Pons (tissue), 1 donor: ENCODE data around the gene C19orf38.
"Not testable (repeated sequence)": the region's sequence is repeated elsewhere in the genome, so short reads cannot be mapped to it uniquely, and the experiment has no call there.

Experiments used
- DNase-seq: peaks from one replicate; pipeline ENCODE4 v3.0.0-alpha.2; 2016; ENCODE audit warnings: low spot score

The C19orf38 gene

DNA sequence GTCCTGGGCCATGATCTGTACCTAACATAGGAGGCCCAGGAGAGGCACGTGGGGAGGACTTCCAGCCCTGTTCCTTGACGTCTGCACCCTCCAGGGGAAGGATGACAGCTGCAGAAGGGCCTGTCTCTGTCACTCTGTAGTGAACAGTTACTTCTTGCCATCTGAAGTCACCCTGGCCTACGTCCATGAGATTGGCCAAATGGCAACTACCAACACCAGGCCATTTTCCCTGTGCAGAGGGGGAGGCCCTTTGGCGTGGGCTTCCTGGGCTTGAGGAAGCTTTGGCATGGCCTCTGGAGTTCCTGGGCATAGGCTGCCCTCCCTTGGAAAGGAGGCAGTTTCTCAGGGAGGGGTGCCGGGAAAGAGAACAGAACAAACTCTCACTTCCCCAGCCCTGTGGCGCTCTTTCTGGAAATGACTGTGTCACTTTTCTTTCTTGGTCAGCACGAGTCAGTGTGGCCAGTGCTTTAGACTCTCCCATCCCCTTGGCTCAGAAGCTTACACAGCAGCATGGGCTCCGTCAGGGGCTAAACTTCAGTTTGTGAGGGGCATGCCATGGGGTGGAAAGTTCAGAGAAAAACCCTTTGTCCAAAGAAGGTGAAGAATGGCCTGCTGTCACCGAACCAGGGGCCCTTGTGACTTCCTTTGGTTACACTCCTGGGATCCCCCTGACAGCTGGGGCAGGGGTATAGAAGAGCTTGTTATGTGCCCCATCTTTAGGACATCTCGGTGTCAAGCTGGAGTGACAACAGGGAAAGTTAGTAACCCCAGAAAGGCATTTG, 28.4 kb downstream of the C19orf38 start:
- no peak for DNase-seq

DNA sequence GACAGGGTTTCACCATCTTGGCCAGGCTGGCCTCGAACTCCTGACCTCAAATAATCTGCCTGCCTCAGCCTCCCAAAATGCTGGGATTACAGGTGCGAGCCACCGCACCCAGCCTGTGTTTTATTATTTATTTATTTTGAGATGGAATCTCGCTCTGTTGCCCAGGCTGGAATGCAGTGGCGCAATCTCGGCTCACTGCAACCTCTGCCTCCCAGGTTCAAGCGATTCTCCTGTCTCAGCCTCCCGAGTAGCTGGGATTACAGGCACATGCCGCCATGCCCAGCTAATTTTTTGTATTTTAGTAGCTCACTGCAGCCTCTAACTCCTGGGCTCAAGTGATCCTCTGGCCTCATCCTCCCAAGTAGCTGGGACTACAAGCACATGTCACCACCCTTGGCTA, 29.4 kb downstream of the C19orf38 start:
- not testable (repeated sequence) for DNase-seq

DNA sequence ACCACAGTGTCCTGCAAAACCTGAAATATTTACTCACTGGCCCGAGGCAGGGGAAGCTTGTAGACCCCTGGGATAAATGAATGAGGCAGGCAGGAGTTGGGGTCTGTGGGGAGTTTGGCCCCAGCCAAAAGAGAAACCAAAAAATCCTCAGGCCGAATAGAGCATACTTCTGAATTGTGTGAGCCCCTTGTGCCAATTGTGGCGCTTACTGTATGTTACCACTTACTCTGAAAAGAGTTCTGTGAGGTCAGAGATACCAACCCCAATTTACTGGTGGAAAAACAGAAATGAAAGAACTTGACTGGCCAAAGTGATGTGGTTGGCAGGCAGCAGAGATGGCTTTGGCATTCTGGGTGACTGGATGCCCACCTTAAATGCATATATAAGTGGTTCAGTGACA, 30.0 kb downstream of the C19orf38 start:
- no peak for DNase-seq

DNA sequence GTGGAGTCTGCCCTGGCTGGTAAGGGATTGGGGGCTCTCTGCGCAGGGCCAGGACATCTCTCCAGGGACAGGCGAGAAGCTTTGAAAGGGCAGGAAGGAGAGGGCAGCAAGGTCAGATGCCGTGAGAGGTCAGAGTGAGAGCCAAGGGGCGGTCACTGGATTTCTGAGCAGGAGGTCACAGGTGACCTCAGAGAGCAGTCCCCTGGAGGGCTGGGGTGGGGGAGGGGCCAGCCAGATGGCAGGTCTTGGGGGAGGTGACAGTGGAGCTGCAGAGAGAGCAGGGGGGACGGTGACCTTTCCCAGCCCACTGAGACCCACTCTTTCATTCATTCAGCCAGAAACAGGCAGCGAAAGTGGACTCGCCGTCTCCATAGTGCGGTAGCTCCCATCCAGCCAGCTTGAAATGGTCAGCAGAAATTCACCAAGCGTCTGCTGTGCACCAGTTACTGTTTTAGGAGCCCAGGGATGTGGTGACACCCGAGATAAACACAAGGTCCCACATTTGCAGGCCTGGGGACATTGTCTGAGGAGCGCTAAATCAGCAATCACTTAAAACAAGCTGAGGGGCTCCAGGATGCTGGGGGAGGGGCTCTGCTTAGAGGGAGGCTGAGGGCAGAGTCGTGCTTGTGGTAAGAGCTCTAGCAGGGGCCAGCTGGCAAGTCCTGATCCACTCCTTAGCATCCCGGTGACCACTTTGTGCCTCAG, 33.3 kb downstream of the C19orf38 start:
- no peak for DNase-seq

DNA sequence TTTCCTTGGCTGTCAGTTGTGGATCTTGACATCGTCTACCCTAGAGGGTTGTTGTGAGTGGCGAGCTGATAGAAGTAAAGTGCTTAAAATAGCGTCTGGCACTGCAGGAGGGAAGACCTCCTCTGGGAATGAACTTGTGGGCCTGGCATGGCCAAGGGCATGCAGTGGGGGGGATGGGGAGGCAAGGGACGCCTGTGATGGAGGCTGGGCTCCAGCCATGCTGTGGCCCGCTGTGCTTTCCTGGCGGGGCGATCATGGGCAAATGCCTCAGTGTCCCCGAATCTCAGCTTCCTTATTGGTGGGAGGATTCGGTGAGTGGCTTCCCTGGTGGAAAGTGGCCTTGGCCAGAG, 33.9 kb downstream of the C19orf38 start:
- DNase-seq: no peak

DNA sequence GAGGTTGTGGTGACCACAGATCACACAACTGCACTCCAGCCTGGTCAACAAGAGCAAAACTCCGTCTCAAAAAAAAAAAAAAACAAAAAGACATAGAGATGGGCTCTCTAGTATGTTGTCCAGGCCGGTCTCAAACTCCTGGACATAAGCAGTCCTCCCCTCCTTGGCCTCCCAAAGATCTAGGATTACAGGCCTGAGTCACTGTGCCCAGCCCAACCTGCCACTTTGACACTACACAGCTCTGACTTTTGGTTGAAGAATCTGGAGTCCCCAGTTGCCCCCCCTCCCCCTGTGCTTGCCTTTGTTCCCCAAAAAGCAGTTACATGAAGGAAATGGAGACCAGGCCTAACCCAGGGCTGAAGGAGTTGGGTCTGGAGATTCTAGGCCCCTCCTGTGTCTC, 36.1 kb downstream of the C19orf38 start:
- DNase-seq: no peak

DNA sequence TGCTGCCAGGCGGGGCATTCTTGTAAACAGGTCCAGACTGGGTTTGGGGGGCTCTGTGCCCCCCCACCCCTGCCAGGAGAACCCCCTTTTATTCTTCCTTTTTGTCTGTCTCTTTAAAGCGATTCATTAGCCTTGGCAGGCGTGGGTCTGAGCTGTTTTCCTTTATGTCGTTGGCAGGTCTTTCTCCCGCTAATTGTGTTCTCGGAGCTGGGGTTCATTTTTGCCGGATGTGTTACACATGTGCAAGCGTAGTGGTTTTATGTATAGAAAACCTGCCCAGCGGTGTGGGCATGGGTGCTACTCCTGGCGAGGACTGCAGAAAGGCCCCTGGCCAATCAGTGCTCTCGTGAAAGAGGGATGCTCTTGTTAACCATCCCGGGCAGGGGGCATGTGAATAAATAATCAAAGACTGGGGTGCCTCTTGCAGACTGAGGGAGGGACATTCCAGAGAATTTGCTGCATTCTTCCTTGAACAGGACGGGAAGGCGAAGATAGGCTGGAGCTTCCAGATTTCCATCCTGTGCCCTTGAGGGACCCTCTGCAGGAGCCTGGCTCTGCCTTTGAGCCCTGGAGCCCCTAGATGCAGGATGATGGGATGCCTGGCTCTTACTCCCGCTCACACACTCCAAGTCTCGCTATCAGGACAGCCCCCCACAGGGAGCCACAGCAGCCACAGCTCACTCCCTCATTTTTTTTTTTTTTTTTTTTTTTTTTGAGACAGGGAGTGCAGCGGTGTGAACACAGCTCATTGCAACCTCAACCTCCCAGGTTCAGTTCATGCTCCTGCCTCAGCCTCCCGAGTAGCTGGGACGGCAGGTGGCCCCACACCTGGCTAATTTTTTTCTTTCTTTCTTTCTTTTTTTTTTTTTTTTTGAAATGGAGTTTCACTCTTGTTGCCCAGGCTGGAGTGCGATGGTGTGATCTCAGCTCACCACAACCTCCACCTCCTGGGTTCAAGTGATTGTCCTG, 37.3 kb downstream of the C19orf38 start:
- no peak for DNase-seq

DNA sequence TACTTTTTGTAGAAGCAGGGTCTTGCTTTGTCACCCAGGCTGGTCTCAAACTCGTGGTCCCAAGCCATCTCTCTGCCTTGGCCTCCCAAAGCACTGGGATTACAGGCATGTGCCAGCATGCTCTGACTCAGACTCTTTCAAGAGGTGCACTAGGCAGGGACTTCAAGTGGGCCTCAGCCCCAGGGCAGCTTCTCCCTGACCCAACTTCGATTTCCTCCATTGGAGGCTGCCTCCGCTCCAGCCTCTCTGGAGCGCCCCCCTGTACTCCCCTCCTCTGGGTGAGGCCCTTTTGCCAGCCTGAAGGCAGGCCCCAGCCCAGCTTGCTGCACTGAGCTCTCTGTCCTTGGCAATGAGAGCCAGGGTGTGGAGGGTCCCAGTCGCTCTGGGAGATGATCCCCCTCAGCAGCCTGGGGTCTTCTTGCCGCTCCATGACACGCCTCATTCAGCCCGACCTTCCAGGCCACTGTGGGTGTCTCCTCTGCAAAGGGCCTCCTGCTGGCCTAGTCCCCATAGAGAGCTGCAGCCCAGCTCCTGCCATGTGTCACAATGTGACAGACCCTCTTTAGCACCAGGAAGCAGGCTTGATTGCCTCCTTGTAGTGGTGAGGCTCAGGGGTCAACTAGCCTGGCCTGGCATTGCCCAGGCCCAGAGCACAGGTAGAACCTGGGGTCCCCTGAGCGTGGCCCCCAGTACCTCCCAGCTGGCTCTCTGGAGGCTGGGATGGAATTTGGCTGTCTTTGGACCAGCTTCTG, 39.6 kb downstream of the C19orf38 start:
- DNase-seq: no peak

DNA sequence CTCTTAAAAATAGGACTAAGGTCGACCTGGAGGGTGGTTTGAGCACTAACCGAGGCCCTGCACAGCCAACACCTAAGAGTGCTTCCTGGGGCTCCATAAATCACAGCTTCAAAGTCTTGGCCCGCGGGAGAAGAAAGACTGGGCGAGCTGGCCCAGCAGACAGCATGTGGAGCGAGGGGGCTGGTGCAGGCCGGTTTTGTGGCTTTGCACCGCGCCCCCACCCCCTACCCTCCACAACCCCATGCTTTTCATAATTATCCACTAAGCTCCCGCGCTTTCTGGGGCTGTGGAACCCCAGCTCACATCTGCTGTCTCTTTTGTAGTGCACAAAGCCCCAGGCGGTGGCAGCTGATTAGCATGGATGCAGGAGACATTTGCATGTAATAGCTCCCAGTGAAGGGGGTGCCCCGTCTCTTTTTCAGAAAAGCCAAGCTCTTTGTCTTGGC, 40.2 kb downstream of the C19orf38 start:
- DNase-seq: no peak

DNA sequence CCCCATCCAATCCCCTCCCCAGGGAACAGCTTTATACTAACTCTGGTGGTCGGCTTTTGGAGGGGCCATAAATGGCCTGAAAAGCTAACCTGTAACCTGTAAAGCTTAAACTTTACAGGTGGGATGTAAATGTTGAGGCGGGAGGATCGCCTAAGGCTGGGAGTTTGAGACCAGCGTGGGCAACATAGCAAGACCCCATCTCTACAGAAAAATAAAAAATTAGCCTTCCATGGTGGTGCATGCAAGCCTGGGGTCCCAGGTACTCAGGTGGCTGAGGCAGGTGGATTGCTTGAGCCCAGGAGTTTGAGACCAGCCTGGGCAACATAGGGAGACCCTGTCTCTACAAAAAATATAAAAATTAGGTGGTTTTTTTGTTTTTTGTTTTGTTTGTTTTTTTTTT, 41.7 kb downstream of the C19orf38 start:
- no peak for DNase-seq

DNA sequence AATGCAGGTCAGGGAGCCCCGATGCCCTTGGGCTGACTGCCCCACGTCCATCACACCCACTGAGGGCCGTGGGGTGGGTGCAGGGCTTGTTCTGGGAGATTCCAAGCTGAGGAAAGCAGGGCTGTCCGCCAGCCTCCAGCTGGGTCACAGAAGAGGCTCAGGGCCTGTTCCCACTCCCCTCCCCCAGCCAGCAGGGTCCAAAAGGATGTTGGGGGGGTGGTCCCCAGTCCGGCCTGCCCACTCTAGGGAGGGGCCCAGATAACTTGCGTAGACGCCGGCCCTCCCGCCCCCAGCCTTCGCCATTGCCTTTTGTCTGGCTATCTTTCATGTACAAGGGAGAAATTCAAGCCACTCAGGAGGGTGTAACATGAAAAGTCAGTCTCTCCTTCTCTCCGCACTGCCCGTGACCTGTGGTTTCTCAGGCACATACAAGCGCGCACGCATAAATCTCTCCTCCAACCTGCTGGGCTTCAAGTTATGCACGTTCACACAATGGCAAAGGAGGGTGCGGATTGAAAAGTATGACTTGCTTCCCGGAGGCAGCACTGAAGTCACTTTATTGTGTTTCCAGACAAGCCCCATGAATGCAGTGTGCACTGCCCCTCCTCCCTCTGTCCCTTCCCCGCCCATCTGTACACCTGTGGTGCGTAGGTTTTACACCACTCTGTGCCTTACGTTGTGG, 43.3 kb downstream of the C19orf38 start:
- DNase-seq: no peak

DNA sequence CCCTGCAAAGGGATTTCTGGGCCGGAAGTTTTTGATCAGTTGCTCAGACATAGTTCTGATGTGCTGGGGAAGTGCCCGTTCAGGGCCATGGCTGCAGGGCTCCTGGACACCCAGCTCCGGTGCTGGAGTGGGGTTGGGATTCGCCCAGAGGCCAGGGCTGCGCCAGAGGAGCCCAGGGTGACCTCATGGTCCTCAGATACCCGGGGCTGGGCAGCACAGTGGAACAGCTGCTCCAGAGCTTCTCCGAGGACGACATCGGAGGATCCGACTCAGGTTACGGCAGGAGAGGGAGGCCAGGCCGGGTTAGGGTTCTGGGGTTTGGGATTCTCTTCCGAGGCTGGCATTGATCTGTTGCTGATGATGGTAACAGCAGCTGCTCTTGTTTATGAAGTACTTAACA, 44.0 kb downstream of the C19orf38 start:
- DNase-seq: no peak

DNA sequence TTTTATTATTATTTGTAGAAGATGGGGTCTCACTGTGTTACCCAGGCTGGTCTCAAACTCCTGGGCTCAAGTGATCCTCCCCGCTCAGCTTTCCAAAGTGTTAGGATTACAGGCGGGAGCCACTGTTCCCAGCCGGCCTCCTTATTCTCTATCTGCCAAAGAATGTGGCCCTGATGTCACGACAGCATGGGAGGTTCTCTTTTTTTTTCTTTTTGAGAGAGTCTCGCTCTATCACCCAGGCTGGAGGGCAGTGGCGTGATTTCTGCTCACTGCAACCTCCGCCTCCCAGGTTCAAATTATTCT, 46.6 kb downstream of the C19orf38 start:
- DNase-seq: no peak

DNA sequence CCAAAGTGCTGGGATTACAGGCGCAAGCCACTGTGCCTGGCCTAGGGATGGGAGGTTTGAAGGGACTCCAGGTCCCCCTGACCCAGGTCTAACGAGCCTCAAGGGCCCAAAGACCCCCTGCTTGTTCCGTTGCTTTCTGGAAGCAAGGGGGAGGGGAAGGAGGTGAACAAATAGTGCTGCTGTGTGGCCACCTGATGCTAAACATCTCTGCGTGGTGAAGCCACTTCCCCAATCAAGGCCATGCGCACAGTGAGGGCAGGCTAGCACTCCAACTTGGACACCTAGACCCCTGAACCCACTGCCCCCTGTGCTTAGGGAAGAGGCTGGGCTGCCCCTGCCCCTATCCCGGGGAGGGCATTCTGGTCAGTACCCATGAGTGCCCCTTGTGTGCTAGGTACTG, 47.1 kb downstream of the C19orf38 start:
- no peak for DNase-seq

DNA sequence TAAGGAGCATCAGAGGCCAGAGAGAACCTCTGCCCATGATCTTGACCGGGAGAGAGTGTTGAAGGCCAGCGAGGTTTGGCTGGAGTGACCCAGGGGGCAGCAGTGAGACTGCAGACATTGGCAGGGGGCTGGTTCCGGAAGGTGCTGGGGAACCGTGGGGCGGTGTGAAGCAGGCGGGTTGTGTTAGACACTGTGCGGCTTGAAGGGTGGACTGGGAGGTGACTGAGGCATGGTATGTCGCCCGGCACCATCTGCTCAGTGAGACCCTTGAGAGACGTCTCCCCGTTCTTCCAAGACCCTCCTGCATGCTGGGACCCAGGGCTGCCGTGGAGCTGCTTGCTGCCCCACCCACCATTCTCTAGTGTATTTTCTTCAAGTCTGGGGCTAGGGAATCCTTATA, 47.7 kb downstream of the C19orf38 start:
- DNase-seq: no peak

DNA sequence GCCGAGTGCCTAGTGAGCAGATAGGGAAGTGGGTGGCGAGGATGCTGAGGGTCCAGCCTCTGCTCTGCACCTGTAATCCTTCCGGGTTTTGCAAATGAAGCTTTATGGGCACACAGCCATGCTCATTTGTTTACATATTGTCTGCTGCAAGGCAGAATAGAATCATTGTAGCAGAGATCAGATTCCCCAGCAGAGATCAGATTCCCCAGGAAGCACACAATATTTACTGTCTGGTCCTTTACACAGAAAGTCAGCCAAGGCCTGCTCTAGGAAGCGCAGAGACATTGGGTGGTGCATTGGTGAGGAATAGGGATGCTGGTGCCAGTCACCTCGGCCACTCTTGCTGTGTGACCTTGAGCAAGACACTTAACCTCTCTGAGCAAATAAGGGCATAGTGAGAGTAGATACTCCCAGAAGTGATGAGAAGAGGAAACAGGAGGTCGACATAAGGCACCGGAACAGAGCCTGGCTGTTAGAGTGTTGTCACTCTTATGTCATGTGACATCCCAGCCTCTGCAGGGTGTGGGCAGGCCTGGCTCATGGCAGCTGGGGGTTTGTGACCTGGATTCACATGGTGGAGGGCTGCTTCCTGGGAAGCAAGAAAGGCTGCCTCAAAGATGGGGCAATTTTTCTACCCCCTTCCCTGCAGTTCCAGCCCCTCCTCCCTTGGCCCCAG, 48.8 kb downstream of the C19orf38 start:
- DNase-seq: no peak

DNA sequence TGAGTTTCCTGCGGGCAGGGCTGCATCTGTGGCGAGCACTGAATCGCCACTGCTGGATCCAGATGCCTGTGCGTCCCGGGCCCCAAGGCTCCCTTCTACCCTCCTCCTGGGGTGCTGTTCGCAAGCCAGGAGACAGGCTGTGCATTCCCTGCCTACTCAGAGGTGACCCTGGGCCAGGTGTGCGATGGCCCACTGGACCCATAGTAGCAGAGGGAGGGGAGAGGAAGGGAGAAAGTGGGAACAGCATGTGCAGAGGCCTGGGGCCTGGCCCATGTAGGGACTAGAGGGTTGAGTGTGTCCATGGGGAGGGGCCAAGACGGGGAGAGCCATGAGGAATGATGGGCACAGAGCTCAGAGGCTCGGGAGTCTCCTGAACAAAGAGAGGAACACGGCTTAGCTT, 50.4 kb downstream of the C19orf38 start:
- DNase-seq: no peak

DNA sequence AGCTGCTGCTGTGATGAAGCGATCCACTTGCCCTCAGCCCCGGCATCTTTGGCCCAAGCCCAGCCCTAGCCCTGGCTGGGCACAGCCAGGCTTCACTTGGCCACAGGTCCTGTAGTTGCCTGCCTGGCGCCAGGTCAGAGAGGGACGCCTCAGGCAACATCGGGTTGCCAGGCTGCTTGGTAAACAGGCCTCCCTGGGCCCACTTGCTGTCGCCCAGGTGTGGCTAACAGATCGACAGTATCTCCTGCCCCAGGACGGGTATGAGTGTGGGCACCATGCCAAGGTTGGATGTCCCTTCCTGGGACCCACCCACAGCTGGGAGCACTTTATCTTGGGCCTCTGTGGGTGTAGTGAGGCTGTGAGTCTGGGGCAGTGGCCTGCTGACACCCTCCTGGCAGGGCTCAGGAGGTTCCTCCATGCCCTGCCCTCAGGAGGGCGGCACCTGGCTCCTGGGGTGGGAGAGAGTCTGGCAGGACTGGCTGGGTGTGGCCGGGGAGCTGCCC, 51.0 kb downstream of the C19orf38 start:
- peak; percentile 19 for DNase-seq

DNA sequence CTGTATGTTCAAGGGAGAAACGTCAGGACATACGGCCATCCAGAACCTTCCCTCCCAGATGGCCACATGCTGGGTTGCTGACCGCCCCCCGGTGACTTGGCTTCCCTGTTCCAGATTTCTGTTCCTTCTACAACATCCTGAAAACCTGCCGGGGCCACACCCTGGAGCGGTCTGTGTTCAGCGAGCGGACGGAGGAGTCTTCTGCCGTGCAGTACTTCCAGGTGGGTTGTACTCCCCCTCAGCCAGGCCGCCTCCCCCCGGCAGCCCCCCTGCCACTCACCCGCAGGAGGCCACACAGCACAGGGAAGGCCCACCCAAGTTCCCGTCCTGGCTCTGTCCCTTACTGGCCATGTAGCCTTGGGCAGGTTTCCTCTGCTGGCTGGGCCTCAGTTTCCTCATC, 59.7 kb downstream of the C19orf38 start:
- DNase-seq: no peak

DNA sequence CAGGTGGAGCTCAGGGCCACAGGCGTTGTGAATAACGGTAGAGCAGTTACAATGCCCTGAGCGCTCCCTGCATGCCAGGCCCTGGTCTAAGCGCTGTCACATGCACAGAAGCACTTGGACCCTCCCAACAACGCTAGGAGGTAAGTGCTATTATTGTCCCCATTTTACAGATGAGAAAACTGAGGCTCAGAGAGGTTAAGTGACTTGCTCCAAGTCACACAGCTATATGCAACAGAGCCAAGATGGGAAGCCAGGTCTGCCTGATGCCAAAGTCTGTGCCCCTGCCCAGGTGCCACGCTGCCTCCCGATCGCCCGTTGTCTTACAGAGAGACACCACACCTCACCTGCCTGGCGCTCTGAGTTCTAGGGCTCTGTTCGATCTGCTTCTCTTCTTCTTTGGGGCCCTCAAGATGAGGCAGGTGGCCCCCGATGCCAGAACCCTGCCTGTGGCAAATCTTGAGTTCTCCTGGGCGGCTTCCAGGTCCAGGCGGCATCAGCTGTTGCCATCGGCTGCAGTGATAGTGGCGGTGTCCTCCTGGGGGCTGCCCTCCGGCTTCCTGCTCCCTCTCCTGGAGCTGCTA, 60.3 kb downstream of the C19orf38 start:
- DNase-seq: no peak
